T-helper 17 cell (primary cell): ENCODE data around the gene COL6A2. TPM values are rescaled to one million over a fixed set of nuclear protein-coding genes. Genes with fewer than 3 reads are reported as not detected.
"Not testable (repeated sequence)": the region's sequence is repeated elsewhere in the genome, so short reads cannot be mapped to it uniquely, and the experiment has no call there.

Experiments used
- ATAC-seq: fragments of 150-1000 bp; cut with Tn5 transposase; 2 replicates; pipeline ENCODE4 v1.10.0; 2021; ENCODE audit warnings: mild to moderate bottlenecking, moderate library complexity
- DNase-seq, 3 donors: peaks; one replicate each; pipeline versions ENCODE4 v3.0.0 to v3.0.0-alpha.2; 2020 to 2021
- H3K9me3 ChIP-seq: one replicate; pipeline ENCODE4 v1.7.0; 2013; ENCODE audit warnings: low read length, mild to moderate bottlenecking; ENCODE audit not compliant: control insufficient read depth, poor library complexity, severe bottlenecking
- H3K27ac Mint-ChIP-seq: one replicate; pipeline ENCODE4 v1.8.0; 2022; ENCODE audit warnings: mild to moderate bottlenecking, moderate library complexity, mixed read lengths
- H3K27me3 Mint-ChIP-seq: one replicate; pipeline ENCODE4 v1.8.0; 2022; ENCODE audit warnings: mixed read lengths
- H3K36me3 Mint-ChIP-seq: one replicate; pipeline ENCODE4 v1.8.0; 2022; ENCODE audit warnings: low read depth, mixed read lengths
- H3K4me1 Mint-ChIP-seq: one replicate; pipeline ENCODE4 v1.8.0; 2022; ENCODE audit warnings: mild to moderate bottlenecking, mixed read lengths
- H3K4me3 Mint-ChIP-seq: one replicate; pipeline ENCODE4 v1.8.0; 2022; ENCODE audit warnings: mild to moderate bottlenecking, moderate library complexity, mixed read lengths
- total RNA-seq, 4 donors: library from RNA in 2 of 4; stranded (reverse) in 2 of 4; gene quantifications; one replicate each; pipeline ENCODE4 v1.2.3 and lab custom pipeline; 2022 to 2026

COL6A2 gene
- total RNA-seq, 2 donors from 2014 or later: 15.1 to 19.8 TPM

GRCh38 chr21:46078322-46078977 is 19.5 kb upstream of the COL6A2 start:
- Mint-ChIP-seq H3K27me3 (peaks cover 30% of the 10 kb centered on the region), H3K27ac (no peak overlapping the region), H3K4me1 (peaks cover 4% of the 10 kb centered on the region), H3K4me3 (no peak overlapping the region), H3K36me3 (peaks cover 2% of the 10 kb centered on the region)
- H3K9me3 ChIP-seq: peaks cover 2% of the 10 kb centered on the region
- no peak for DNase-seq
- ATAC-seq: no peak

DNA sequence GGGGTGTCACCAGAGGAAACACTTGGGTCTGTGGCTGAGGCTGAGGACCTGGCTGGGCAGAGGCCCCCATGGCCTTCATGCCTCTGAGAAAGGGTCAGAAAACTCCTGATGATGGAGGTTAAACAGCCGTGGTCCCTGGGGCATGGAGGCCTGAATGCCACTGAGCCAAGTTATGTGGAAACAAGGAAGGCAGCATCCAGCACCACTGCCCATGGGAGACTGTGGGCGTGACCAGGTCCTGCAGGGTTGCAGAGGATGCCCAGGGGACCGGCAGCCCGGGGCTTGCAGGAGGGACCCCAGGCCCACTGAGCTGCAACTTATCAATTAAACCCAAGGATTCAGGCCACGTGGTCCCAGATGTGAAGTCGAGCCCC is 18.9 kb upstream of the COL6A2 start:
- Mint-ChIP-seq H3K4me3 (no peak overlapping the region), H3K36me3 (peaks cover 2% of the 10 kb centered on the region), H3K27ac (no peak overlapping the region), H3K27me3 (peaks cover 25% of the 10 kb centered on the region), H3K4me1 (peaks cover 4% of the 10 kb centered on the region)
- DNase-seq (no peak), ATAC-seq (no peak)
- H3K9me3 ChIP-seq: peaks cover 2% of the 10 kb centered on the region

GRCh38 chr21:46079352-46080170 is 18.4 kb upstream of the COL6A2 start:
- peaks cover 2% of the 10 kb centered on the region for H3K9me3 ChIP-seq
- peaks cover 4% of the 10 kb centered on the region for H3K4me1 Mint-ChIP-seq
- H3K36me3 Mint-ChIP-seq: peaks cover 2% of the 10 kb centered on the region

DNA sequence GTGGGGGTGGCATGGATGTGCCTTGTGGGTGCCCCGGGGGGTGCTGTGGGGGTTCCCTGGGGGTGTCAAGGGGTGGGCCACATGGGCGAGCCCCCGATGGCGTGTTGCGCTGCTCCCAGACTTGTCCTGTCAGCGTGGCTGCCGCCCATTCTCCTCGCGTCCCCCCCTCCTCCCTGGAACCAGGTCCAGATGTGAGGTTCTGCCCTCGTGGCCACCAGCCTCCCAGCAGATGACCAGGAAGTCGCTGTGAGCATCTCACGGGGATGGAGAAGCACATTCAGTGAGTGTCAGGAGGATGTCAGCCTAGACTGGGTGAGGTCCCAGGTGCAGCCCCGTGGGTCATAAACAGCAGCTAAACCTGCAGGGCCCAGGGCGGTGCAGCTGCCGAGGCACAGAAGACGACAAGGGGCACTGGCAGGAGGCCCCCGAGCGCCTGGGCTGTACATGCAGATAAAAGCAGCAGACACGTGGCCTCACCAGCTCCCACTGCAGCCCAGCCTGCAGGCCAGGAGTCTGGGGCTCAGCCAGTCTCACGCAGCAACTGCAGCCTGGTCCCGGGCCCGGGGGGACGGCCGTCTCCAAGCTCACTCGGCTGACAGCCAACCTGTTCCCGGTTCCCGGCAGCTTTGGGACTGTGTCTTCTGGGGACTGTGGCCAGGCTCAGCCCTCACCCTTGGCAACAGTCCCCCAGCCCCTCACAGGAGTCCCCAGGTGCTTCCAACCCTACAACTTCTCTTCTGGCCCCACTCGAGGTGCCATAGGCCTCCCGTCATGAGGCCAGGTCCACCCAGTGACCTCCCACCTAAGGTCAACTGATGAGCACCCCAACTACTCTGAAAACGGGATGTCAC is 17.5 kb upstream of the COL6A2 start:
- Mint-ChIP-seq H3K27me3 (peaks cover 20% of the 10 kb centered on the region), H3K4me3 (no peak overlapping the region), H3K36me3 (peaks cover 2% of the 10 kb centered on the region), H3K27ac (no peak overlapping the region), H3K4me1 (peaks cover 4% of the 10 kb centered on the region)
- ATAC-seq: no peak
- no peak for DNase-seq
- H3K9me3 ChIP-seq: peaks cover 2% of the 10 kb centered on the region

More at GRCh38 chr21:46079352-46080170, 18.4 kb upstream of the COL6A2 start:
- no peak overlapping the region for H3K4me3 Mint-ChIP-seq
- H3K27ac Mint-ChIP-seq: no peak overlapping the region
- no peak for DNase-seq
- peaks cover 24% of the 10 kb centered on the region for H3K27me3 Mint-ChIP-seq
- no peak for ATAC-seq

DNA sequence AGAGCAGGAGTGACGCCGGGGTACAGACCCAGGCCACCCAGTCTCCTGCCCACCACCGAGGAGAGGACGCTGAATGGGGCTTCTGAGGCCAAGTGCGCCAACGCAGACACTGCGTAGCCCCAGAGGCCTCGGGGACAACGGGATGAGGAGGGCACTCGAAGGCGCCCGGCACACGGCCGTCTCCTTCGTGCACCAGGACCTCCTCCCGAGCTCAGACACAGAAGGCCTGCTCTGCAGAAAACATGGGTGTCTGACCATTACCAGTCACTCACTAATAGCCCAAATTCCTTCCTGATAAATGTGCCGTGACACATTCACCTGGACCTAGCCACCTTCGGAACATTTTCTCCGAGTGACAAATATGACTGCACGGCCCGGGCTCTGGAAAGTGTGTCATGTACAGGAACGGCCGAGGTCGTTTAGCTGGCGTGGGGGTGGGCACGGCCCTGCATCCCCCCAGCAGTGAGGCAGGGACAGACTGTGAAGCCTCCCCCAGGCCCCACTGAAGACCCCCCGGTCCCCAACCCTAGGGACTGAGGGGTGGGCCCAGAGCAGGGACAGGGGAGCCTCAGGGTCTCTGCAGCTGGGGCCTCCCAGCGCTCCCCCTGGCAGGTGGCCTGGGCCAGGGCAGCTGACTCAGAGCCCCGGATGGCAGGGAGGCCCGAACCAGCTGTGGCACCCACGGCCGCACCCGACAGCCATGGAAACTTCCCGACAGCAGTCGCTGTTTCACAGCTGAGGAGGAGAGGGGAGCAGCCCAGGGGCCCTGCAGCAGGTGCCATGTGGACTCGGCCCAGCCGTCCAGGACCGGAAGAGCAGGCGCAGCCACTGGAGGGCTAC is 16.7 kb upstream of the COL6A2 start:
- DNase-seq (no peak), ATAC-seq (no peak)
- Mint-ChIP-seq H3K36me3 (peaks cover 2% of the 10 kb centered on the region), H3K27me3 (peaks cover 12% of the 10 kb centered on the region), H3K4me1 (peaks cover under 1% of the 10 kb centered on the region), H3K27ac (no peak overlapping the region), H3K4me3 (no peak overlapping the region)
- H3K9me3 ChIP-seq: peaks cover 2% of the 10 kb centered on the region

GRCh38 chr21:46081862-46082712 is 15.8 kb upstream of the COL6A2 start:
- ATAC-seq (no peak), DNase-seq (no peak)
- H3K36me3 Mint-ChIP-seq: peaks cover 4% of the 10 kb centered on the region
- no peaks in the 10 kb centered on the region for H3K4me1 Mint-ChIP-seq
- peaks cover 2% of the 10 kb centered on the region for H3K9me3 ChIP-seq
- no peak overlapping the region for H3K27ac Mint-ChIP-seq
- H3K4me3 Mint-ChIP-seq: no peak overlapping the region
- H3K27me3 Mint-ChIP-seq: peaks cover 10% of the 10 kb centered on the region

- peaks cover 4% of the 10 kb centered on the region for H3K36me3 Mint-ChIP-seq
- DNase-seq: no peak
- H3K4me1 Mint-ChIP-seq: no peaks in the 10 kb centered on the region
- peaks cover 5% of the 10 kb centered on the region for H3K27me3 Mint-ChIP-seq
- no peak overlapping the region for H3K27ac Mint-ChIP-seq
- H3K9me3 ChIP-seq: no peaks in the 10 kb centered on the region
- no peak for ATAC-seq
- no peak overlapping the region for H3K4me3 Mint-ChIP-seq
Measured at GRCh38 chr21:46082713-46082962, 15.3 kb upstream of the COL6A2 start.

GRCh38 chr21:46082963-46083790 is 14.7 kb upstream of the COL6A2 start:
- ATAC-seq: no peak
- Mint-ChIP-seq H3K4me1 (no peaks in the 10 kb centered on the region), H3K27ac (no peak overlapping the region), H3K27me3 (peaks cover 3% of the 10 kb centered on the region), H3K4me3 (no peak overlapping the region), H3K36me3 (peaks cover 4% of the 10 kb centered on the region)
- H3K9me3 ChIP-seq: peaks cover 2% of the 10 kb centered on the region
- no peak for DNase-seq

DNA sequence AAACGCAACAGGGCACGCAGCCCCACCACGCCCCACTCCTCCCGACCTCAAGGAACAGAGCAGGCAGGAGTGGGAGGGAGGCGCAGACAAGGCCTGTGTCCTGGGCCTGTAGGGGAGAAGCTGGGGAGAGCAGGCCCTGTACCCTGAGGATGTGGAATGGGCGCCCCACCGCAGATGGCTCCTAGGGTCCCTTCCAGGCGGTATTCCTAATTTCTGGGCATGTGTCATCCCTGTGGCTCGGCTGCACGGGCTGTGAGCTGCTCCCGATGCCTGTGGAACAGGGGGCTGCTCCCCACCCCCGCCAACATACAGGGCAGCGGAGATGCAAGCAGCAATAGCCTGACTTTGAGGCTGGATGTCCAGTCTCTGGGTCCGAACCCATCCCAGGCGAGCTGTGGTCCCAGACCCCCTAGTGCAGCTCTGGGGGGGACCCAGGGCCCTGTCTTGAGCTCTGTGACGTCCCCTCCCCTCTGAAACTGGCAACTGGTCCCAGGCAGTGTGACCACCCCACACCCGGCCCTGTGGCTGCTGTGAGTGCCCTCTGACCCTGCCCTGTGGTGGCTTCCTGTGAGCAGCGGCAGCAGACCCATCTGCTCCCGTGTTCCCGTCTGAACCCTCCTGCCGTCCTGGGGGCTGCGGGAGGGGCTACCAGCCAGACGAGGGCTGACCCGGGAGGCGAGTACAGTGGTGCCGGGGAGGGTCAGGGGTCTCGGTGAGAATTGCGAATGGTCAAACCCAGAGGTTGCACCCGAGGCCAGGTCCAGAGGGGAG is 13.9 kb upstream of the COL6A2 start:
- Mint-ChIP-seq H3K4me1 (no peaks in the 10 kb centered on the region), H3K4me3 (no peak overlapping the region), H3K27me3 (no peaks in the 10 kb centered on the region), H3K27ac (no peak overlapping the region), H3K36me3 (peaks cover 4% of the 10 kb centered on the region)
- peaks cover 4% of the 10 kb centered on the region for H3K9me3 ChIP-seq
- DNase-seq: no peak
- no peak for ATAC-seq

- H3K27me3 Mint-ChIP-seq: no peaks in the 10 kb centered on the region
- H3K9me3 ChIP-seq: peaks cover 4% of the 10 kb centered on the region
- ATAC-seq (no peak), DNase-seq (no peak)
- H3K36me3 Mint-ChIP-seq: peaks cover 4% of the 10 kb centered on the region
- no peak overlapping the region for H3K27ac Mint-ChIP-seq
- H3K4me1 Mint-ChIP-seq: no peaks in the 10 kb centered on the region
- no peak overlapping the region for H3K4me3 Mint-ChIP-seq
Measured at GRCh38 chr21:46084709-46085108, 13.2 kb upstream of the COL6A2 start.

DNA sequence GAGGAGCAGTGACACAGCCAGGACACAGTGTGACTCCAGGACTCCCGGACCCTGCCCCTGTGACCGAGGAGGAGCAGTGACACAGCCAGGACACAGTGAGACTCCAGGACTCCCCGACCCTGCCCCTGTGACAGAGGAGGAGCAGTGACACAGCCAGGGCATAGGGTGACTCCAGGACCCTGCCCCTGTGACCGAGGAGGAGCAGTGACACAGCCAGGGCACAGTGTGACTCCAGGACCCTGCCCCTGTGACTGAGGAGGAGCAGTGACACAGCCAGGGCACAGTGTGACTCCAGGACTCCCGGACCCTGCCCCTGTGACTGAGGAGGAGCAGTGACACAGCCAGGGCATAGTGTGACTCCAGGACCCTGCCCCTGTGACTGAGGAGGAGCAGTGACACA is 12.7 kb upstream of the COL6A2 start:
- H3K4me1 Mint-ChIP-seq, H3K27ac Mint-ChIP-seq, H3K27me3 Mint-ChIP-seq, H3K36me3 Mint-ChIP-seq, H3K9me3 ChIP-seq, ATAC-seq, H3K4me3 Mint-ChIP-seq, DNase-seq: not testable (repeated sequence)
